PC-9 (cell line): Measurements from ENCODE around the gene PCED1A.

Experiments used
- EZH2 ChIP-seq: fragments of 200-600 bp; sonication (generic); IDR thresholded peaks from 2 replicates; pipeline ENCODE4 v1.8.0; 2017; ENCODE audit warnings: antibody characterized with exemption, low read depth
- TF ChIP-seq, protein P1 (sequence below): fragments of 200-600 bp; sonication (generic); conservative IDR thresholded peaks from 2 replicates; pipeline ENCODE4 v1.6.1; 2017; ENCODE audit warnings: mixed run types, antibody characterized with exemption, mild to moderate bottlenecking, moderate library complexity

DNA sequence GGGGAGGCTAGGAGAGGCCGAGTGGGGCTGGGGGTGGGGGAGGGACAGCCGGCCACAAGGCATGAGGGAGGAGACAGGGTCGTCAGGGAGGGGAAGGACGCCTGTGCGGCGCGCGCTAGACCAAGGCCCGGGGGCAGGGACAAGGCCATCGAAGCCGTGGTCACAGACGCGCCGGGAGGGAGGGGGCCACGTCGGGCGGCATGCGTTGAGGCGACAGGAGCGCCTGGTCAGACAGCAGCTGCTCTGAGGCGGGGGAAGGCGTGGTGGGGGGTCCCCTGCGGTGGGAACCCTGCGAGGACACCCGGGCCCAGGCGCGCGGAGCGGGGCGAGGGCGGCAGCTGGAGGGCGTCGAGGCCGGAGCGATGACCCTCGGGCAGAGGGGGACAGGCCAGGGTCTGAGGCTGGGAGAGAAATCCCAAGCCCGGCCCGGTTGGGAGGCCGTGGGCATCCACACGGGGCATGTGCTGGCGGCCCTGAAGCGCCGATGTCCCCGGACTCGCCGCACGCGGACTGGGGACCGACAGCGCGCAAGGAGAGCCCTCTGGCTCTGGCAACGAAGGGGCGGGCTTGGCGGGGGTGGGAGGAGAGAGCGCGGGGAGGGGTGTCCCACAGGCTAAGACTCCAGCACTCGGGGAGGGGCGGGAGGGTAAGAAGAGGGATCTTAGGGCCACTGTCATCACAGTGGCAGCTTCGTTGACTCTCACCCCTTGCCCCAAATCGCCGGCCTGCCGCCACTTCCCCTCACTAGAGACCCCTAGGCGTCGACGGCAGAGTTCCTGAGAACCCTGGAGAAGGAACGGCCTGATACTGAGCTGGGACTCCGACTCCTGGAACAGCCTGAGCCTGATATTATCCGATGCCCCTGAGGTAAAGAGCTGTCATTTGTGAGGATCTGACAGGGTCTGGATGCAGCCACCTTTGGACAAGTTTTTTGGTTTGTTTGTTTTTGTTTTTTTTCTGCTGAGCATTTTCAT lies 19.3 kb downstream of the PCED1A start:
- TF ChIP-seq, protein P1, sequence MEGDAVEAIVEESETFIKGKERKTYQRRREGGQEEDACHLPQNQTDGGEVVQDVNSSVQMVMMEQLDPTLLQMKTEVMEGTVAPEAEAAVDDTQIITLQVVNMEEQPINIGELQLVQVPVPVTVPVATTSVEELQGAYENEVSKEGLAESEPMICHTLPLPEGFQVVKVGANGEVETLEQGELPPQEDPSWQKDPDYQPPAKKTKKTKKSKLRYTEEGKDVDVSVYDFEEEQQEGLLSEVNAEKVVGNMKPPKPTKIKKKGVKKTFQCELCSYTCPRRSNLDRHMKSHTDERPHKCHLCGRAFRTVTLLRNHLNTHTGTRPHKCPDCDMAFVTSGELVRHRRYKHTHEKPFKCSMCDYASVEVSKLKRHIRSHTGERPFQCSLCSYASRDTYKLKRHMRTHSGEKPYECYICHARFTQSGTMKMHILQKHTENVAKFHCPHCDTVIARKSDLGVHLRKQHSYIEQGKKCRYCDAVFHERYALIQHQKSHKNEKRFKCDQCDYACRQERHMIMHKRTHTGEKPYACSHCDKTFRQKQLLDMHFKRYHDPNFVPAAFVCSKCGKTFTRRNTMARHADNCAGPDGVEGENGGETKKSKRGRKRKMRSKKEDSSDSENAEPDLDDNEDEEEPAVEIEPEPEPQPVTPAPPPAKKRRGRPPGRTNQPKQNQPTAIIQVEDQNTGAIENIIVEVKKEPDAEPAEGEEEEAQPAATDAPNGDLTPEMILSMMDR, result no peak
- TF ChIP-seq EZH2, result no peak
